Panc1 (cell line): ENCODE measurements around the gene LIPK.

Experiments used
- CTCF ChIP-seq: fragments of 450-650 bp; IDR thresholded peaks from 2 replicates; pipeline ENCODE4 v1.5.1; 2017; ENCODE audit warnings: mild to moderate bottlenecking
- POLR2AphosphoS5 ChIP-seq: IDR thresholded peaks from 2 replicates; pipeline ENCODE4 v1.6.1; 2012; ENCODE audit warnings: mild to moderate bottlenecking, low read depth, low read length, moderate library complexity
- SIN3A ChIP-seq: IDR thresholded peaks from 2 replicates; pipeline ENCODE4 v1.6.1; 2012; ENCODE audit warnings: low read depth, mild to moderate bottlenecking, low read length, moderate library complexity, borderline replicate concordance; ENCODE audit not compliant: insufficient read depth
- TCF7L2 ChIP-seq: IDR thresholded peaks from 2 replicates; pipeline ENCODE4 v1.6.1; 2011; ENCODE audit warnings: mild to moderate bottlenecking, low read depth, low read length, inconsistent platforms
- TF ChIP-seq, protein P1 (sequence below), 2 experiments: IDR thresholded peaks; 2 replicates each; pipeline ENCODE4 v1.6.1; 2011 to 2012; ENCODE audit warnings: low read depth in 2 of 2, control low read depth in 1 of 2, low read length in 1 of 2, mild to moderate bottlenecking in 1 of 2, moderate library complexity in 1 of 2; ENCODE audit not compliant: insufficient read depth in 1 of 2

GRCh38 chr10:88792661-88793060, 86.6 kb downstream of the LIPK start:
- TF ChIP-seq CTCF (no peak), POLR2AphosphoS5 (no peak), SIN3A (no peak), TCF7L2 (no peak)
- TF ChIP-seq, protein P1, sequence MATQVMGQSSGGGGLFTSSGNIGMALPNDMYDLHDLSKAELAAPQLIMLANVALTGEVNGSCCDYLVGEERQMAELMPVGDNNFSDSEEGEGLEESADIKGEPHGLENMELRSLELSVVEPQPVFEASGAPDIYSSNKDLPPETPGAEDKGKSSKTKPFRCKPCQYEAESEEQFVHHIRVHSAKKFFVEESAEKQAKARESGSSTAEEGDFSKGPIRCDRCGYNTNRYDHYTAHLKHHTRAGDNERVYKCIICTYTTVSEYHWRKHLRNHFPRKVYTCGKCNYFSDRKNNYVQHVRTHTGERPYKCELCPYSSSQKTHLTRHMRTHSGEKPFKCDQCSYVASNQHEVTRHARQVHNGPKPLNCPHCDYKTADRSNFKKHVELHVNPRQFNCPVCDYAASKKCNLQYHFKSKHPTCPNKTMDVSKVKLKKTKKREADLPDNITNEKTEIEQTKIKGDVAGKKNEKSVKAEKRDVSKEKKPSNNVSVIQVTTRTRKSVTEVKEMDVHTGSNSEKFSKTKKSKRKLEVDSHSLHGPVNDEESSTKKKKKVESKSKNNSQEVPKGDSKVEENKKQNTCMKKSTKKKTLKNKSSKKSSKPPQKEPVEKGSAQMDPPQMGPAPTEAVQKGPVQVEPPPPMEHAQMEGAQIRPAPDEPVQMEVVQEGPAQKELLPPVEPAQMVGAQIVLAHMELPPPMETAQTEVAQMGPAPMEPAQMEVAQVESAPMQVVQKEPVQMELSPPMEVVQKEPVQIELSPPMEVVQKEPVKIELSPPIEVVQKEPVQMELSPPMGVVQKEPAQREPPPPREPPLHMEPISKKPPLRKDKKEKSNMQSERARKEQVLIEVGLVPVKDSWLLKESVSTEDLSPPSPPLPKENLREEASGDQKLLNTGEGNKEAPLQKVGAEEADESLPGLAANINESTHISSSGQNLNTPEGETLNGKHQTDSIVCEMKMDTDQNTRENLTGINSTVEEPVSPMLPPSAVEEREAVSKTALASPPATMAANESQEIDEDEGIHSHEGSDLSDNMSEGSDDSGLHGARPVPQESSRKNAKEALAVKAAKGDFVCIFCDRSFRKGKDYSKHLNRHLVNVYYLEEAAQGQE (IDR thresholded peaks at IDR 0.05; ENCODE audit: insufficient read depth in 1 of 2, low read depth in 2 of 2, low read length in 1 of 2), result no peak
